B cell (primary cell): ENCODE data around the gene DSP. TPM values are rescaled to one million over a fixed set of nuclear protein-coding genes. Genes with fewer than 3 reads are reported as not detected.

Source experiments
- ATAC-seq: fragments of 200-7000 bp; cut with Tn5 transposase; one replicate; pipeline ENCODE4 v1.10.0; 2021; ENCODE audit warnings: low read depth, mild to moderate bottlenecking, moderate number of reproducible peaks, moderate library complexity
- CTCF ChIA-PET: fragments of 350-600 bp; sonication (Branson Sonifier 250); formaldehyde crosslinking; loops from one replicate; lab custom pipeline; 2021; ENCODE audit warnings: antibody characterized with exemption, inconsistent platforms; lab: Charles Lee
- POLR2A ChIA-PET: fragments of 350-600 bp; sonication (Branson Sonifier 250); formaldehyde crosslinking; loops from one replicate; lab custom pipeline; 2021; ENCODE audit warnings: antibody characterized with exemption; lab: Charles Lee
- DNase-seq: peaks from one replicate; pipeline ENCODE4 v3.0.0; 2013
- H2AFZ ChIP-seq: 2 replicates; pipeline ENCODE4 v1.6.1; 2012; ENCODE audit warnings: mild to moderate bottlenecking, low read depth, low read length; ENCODE audit not compliant: insufficient read depth, poor library complexity, severe bottlenecking
- H3K27ac ChIP-seq, 2 donors: 1 replicate in 1 of 2; 2 replicates in 1 of 2; pipeline ENCODE4 v1.5.1; 2012 to 2013; ENCODE audit warnings: low read length in 2 of 2, mild to moderate bottlenecking in 2 of 2, moderate library complexity in 1 of 2
- H3K27me3 ChIP-seq, 4 experiments: fragments of 200-600 bp in 1 of 4; sonication (generic) in 1 of 4; replicated peaks in 1 of 4; 1 replicate in 2 of 4; 2 replicates in 2 of 4; pipeline versions ENCODE4 v1.6.1 to v1.7.0; 2013 to 2016; ENCODE audit warnings: low read length in 3 of 4, mild to moderate bottlenecking in 2 of 4, mixed read lengths in 1 of 4, moderate library complexity in 1 of 4; ENCODE audit not compliant: insufficient read depth in 4 of 4, control insufficient read depth in 3 of 4; ENCODE audit errors: control extremely low read depth in 1 of 4
- H3K36me3 ChIP-seq, 2 experiments: replicated peaks in 1 of 2; 1 replicate in 1 of 2; 2 replicates in 1 of 2; pipeline versions ENCODE4 v1.6.1 to v1.7.1; 2013; ENCODE audit warnings: low read length in 1 of 2; ENCODE audit not compliant: insufficient read depth in 2 of 2, control insufficient read depth in 1 of 2; ENCODE audit errors: control extremely low read depth in 1 of 2, extremely low read depth in 1 of 2
- H3K4me1 ChIP-seq, 2 donors: fragments of 200-600 bp in 1 of 2; sonication (generic) in 1 of 2; 1 replicate in 1 of 2; 2 replicates in 1 of 2; pipeline versions ENCODE4 v1.5.1 to v1.6.1; 2013 to 2017; ENCODE audit warnings: low read length in 2 of 2; ENCODE audit not compliant: control insufficient read depth in 2 of 2, insufficient read depth in 2 of 2
- H3K4me2 ChIP-seq: replicated peaks from 2 replicates; pipeline ENCODE3; 2012; ENCODE audit warnings: mild to moderate bottlenecking, low read depth, low read length; ENCODE audit not compliant: poor library complexity, severe bottlenecking
- H3K4me3 ChIP-seq, 5 experiments: fragments of 200-600 bp in 1 of 5; sonication (generic) in 1 of 5; 1 replicate in 3 of 5; 2 replicates in 2 of 5; pipeline versions ENCODE4 v1.5.1 to v1.7.0; 2011 to 2016; ENCODE audit warnings: low read length in 4 of 5, mild to moderate bottlenecking in 4 of 5, low read depth in 2 of 5, control low read depth in 1 of 5, moderate library complexity in 1 of 5; ENCODE audit not compliant: insufficient read depth in 1 of 5; ENCODE audit errors: control extremely low read depth in 1 of 5, extremely low read depth in 1 of 5
- H3K79me2 ChIP-seq: fragments of 200-600 bp; sonication (generic); one replicate; pipeline ENCODE4 v1.6.0; 2016; ENCODE audit warnings: low read length; ENCODE audit not compliant: control insufficient read depth, insufficient read depth
- H3K9ac ChIP-seq: fragments of 200-600 bp; sonication (generic); 2 replicates; pipeline ENCODE4 v1.6.1; 2017; ENCODE audit warnings: mild to moderate bottlenecking, low read length, moderate library complexity
- H3K9me3 ChIP-seq, 3 donors: one replicate each; pipeline versions ENCODE4 v1.6.1 to v1.7.1; 2013; ENCODE audit warnings: low read length in 2 of 3; ENCODE audit not compliant: control insufficient read depth in 2 of 3, insufficient read depth in 1 of 3; ENCODE audit errors: control extremely low read depth in 1 of 3
- H4K20me1 ChIP-seq: 2 replicates; pipeline ENCODE4 v1.6.0; 2012; ENCODE audit warnings: mild to moderate bottlenecking, low read length; ENCODE audit not compliant: insufficient read depth, control insufficient read depth, poor library complexity, severe bottlenecking
- H3K27ac Mint-ChIP-seq: one replicate; pipeline ENCODE4 v1.8.0; 2021; ENCODE audit warnings: mixed read lengths
- H3K27me3 Mint-ChIP-seq: one replicate; pipeline ENCODE4 v1.8.0; 2021; ENCODE audit warnings: mixed read lengths
- H3K4me1 Mint-ChIP-seq: one replicate; pipeline ENCODE4 v1.8.0; 2021; ENCODE audit warnings: mixed read lengths
- H3K4me3 Mint-ChIP-seq: one replicate; pipeline ENCODE4 v1.8.0; 2021; ENCODE audit warnings: mixed read lengths
- H3K9me3 Mint-ChIP-seq: one replicate; pipeline ENCODE4 v1.8.0; 2022; ENCODE audit warnings: mixed read lengths; ENCODE audit not compliant: insufficient read depth
- CTCF ChIP-seq: fragments of 200-600 bp; IDR thresholded peaks from one replicate; pipeline ENCODE4 v1.8.0; 2022; ENCODE audit warnings: antibody characterized with exemption, mild to moderate bottlenecking
- EZH2 ChIP-seq: IDR thresholded peaks from 2 replicates; pipeline ENCODE4 v1.6.1; 2012; ENCODE audit warnings: borderline replicate concordance, low read depth, mild to moderate bottlenecking, moderate library complexity, low read length; ENCODE audit not compliant: insufficient read depth, poor library complexity, severe bottlenecking
- WGBS: methylation state at CpG from one replicate; pipeline ENCODE4 v1.1.5; 2013; ENCODE audit warnings: missing lambda C conversion rate; ENCODE audit not compliant: insufficient coverage; 5-methylcytosine and 5-hydroxymethylcytosine counted together
- intact Hi-C: fragments of 100-400 bp; cut with micrococcal nuclease; formaldehyde crosslinking; loops from one replicate; pipeline ENCODE4 v1.10.0; 2022
- polyA plus RNA-seq: library from polyadenylated mRNA; depleted of rRNA; stranded (reverse); fragments of >200 nt; gene quantifications from 2 replicates; pipeline ENCODE4 v1.2.3, GENCODE V29; 2012
- total RNA-seq, 2 donors: library from RNA; stranded (reverse); fragments of 120-200 nt in 1 of 2; gene quantifications; 1 replicate in 1 of 2; 2 replicates in 1 of 2; pipeline versions ENCODE4 v1.2.3 to v1.2.4, GENCODE V29; 2013 to 2022

Gene DSP
- total and polyA plus RNA-seq, 2 donors (not counting 1 experiment from before 2014, with no cell fraction given), result not detected

- intact Hi-C loops, result no loop called here
- no peak overlapping the region for H3K9ac ChIP-seq
- ATAC-seq (no peak), DNase-seq (no peak)
- ChIA-PET CTCF (no interaction called here), POLR2A (no interaction called here)
- no peak overlapping the region for H3K4me2 ChIP-seq
- no peak overlapping the region for H3K27ac ChIP-seq
- no peaks in the 10 kb centered on the region for H4K20me1 ChIP-seq
- Mint-ChIP-seq H3K4me1 (no peaks in the 10 kb centered on the region), H3K27ac (no peak overlapping the region), H3K9me3 (no peaks in the 10 kb centered on the region), H3K27me3 (peaks cover 31% of the 10 kb centered on the region), H3K4me3 (no peak overlapping the region)
- H3K79me2 ChIP-seq, result no peaks in the 10 kb centered on the region
- 84% methylated on average over 11 of the region's 14 CpGs for WGBS
- no peak overlapping the region for H2AFZ ChIP-seq
- peaks cover 0 to 24% (median 3%) of the 10 kb centered on the region in 4 experiments for H3K27me3 ChIP-seq
- no peak for TF ChIP-seq EZH2
- no peak for TF ChIP-seq CTCF
- H3K4me3 ChIP-seq, result no peak overlapping the region
- no peaks in the 10 kb centered on the region for H3K4me1 ChIP-seq
- H3K36me3 ChIP-seq, result no peaks in the 10 kb centered on the region
- no peaks in the 10 kb centered on the region for H3K9me3 ChIP-seq
Measured at GRCh38 chr6:7580927-7581618, 39.6 kb downstream of the DSP start.

- H3K27ac Mint-ChIP-seq, result no peak overlapping the region
- ChIA-PET POLR2A (interaction anchor here (0.5 kb wide), 1 partner anchor 1591 kb away, joined by 8 read pairs; no protein-coding TSS in a partner anchor), CTCF (no interaction called here)
- H3K4me3 Mint-ChIP-seq, result no peak overlapping the region
- Histone ChIP-seq H2AFZ (no peak overlapping the region), H3K4me1 (peaks cover 7 to 10% of the 10 kb centered on the region in 2 donors), H3K27me3 (peaks cover 0 to 5% (median 1%) of the 10 kb centered on the region in 4 experiments), H3K27ac (no peak overlapping the region), H3K36me3 (no peaks in the 10 kb centered on the region), H3K9me3 (no peaks in the 10 kb centered on the region), H3K4me3 (no peak overlapping the region), H3K4me2 (no peak overlapping the region), H4K20me1 (no peaks in the 10 kb centered on the region), H3K9ac (no peak overlapping the region), H3K79me2 (peaks cover 22% of the 10 kb centered on the region)
- H3K4me1 Mint-ChIP-seq, result peaks cover 12% of the 10 kb centered on the region
- ATAC-seq (no peak), DNase-seq (no peak)
- H3K27me3 Mint-ChIP-seq, result peaks cover 19% of the 10 kb centered on the region
- no peak for TF ChIP-seq EZH2
- no peak for TF ChIP-seq CTCF
- H3K9me3 Mint-ChIP-seq, result no peaks in the 10 kb centered on the region
- intact Hi-C loops, result no loop called here
- WGBS, result 99% methylated on average over 20 of the region's 28 CpGs
Measured at GRCh38 chr6:7585287-7585930, 43.9 kb downstream of the DSP start.
